Esophagus squamous epithelium (tissue), 5 donors: Measurements from ENCODE around the gene HMCN1. TPM values are rescaled to one million over a fixed set of nuclear protein-coding genes. Genes with fewer than 3 reads are reported as not detected.
A peak's percentile ranks its signal among the peaks of the same experiment; 100 is the strongest.

Experiments used
- DNase-seq: peaks from one replicate; lab custom pipeline; 2025; lab: John Stamatoyannopoulos, UW
- H3K27ac ChIP-seq, 4 donors: fragments of 200-600 bp; sonication (generic); one replicate each; pipeline ENCODE4 v1.5.1; 2016 to 2019; ENCODE audit warnings: mild to moderate bottlenecking in 1 of 4
- H3K27me3 ChIP-seq, 4 donors: fragments of 200-600 bp; sonication (generic); 1 replicate in 3 of 4; 2 replicates in 1 of 4; pipeline versions ENCODE4 v1.5.1 to v1.6.0; 2017 to 2021; ENCODE audit warnings: antibody characterized with exemption in 1 of 4
- H3K36me3 ChIP-seq, 3 donors: fragments of 200-600 bp; sonication (generic); one replicate each; pipeline ENCODE4 v1.5.1; 2016 to 2019
- H3K4me1 ChIP-seq, 3 donors: fragments of 200-600 bp; sonication (generic); one replicate each; pipeline ENCODE4 v1.5.1; 2017 to 2019
- H3K4me3 ChIP-seq, 4 donors: fragments of 200-600 bp; sonication (generic); 1 replicate in 3 of 4; 2 replicates in 1 of 4; pipeline ENCODE4 v1.5.1; 2016 to 2019; ENCODE audit warnings: mild to moderate bottlenecking in 2 of 4, moderate library complexity in 1 of 4
- H3K9me3 ChIP-seq, 3 donors: fragments of 200-600 bp; sonication (generic); one replicate each; pipeline ENCODE4 v1.5.1; 2016 to 2019
- POLR2A ChIP-seq, 4 donors: fragments of 450-650 bp; IDR thresholded peaks; one replicate each; pipeline ENCODE4 v1.6.1; 2017; ENCODE audit warnings: antibody characterized with exemption in 4 of 4, mild to moderate bottlenecking in 4 of 4, moderate library complexity in 3 of 4
- WGBS, 2 donors: methylation state at CpG; one replicate each; pipeline ENCODE4 v1.1.5; 2018; 5-methylcytosine and 5-hydroxymethylcytosine counted together
- intact Hi-C: fragments of 100-400 bp; cut with DNase I; formaldehyde crosslinking; loops from one replicate; pipeline ENCODE4 v1.15.0; 2022
- total RNA-seq, 4 donors: library from RNA; depleted of rRNA; stranded (reverse); fragments of >200 nt; gene quantifications; one replicate each; pipeline ENCODE4 v1.1.0, GENCODE V29; 2016
- TF ChIP-seq, protein P1 (sequence below), 6 experiments: fragments of 450-650 bp in 4 of 6; fragments of 200-600 bp in 2 of 6; sonication (generic) in 2 of 6; IDR thresholded peaks; one replicate each; pipeline ENCODE4 v1.5.1; 2016 to 2019; ENCODE audit warnings: antibody characterized with exemption in 6 of 6, mild to moderate bottlenecking in 4 of 6, moderate library complexity in 4 of 6
- donor health status: DM: yes; HTN: yes; CAD: no.

The HMCN1 gene
- total RNA-seq, 4 donors from 2014 or later, result 0.49 to 6.7 (median 3.3) TPM

GRCh38 chr1:185969524-185969991 is 235.4 kb downstream of the HMCN1 start:
- Histone ChIP-seq H3K4me3 (no peak overlapping the region), H3K4me1 (peaks cover 0 to 7% (median 0%) of the 10 kb centered on the region in 3 donors), H3K36me3 (no peaks in the 10 kb centered on the region), H3K9me3 (no peaks in the 10 kb centered on the region), H3K27ac (peak overlapping the region in 3 of 4 donors; percentile 15 to 27 (median 17)), H3K27me3 (no peaks in the 10 kb centered on the region)
- DNase-seq, result no peak
- TF ChIP-seq, protein P1, sequence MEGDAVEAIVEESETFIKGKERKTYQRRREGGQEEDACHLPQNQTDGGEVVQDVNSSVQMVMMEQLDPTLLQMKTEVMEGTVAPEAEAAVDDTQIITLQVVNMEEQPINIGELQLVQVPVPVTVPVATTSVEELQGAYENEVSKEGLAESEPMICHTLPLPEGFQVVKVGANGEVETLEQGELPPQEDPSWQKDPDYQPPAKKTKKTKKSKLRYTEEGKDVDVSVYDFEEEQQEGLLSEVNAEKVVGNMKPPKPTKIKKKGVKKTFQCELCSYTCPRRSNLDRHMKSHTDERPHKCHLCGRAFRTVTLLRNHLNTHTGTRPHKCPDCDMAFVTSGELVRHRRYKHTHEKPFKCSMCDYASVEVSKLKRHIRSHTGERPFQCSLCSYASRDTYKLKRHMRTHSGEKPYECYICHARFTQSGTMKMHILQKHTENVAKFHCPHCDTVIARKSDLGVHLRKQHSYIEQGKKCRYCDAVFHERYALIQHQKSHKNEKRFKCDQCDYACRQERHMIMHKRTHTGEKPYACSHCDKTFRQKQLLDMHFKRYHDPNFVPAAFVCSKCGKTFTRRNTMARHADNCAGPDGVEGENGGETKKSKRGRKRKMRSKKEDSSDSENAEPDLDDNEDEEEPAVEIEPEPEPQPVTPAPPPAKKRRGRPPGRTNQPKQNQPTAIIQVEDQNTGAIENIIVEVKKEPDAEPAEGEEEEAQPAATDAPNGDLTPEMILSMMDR (IDR thresholded peaks at IDR 0.05), result no peak
- TF ChIP-seq POLR2A (IDR thresholded peaks at IDR 0.05), result no peak
- intact Hi-C loops, result no loop called here

GRCh38 chr1:185971688-185972087 is 237.5 kb downstream of the HMCN1 start:
- no peak overlapping the region for H3K27ac ChIP-seq
- H3K4me1 ChIP-seq, result peaks cover 0 to 7% (median 0%) of the 10 kb centered on the region in 3 donors
- H3K4me3 ChIP-seq, result no peak overlapping the region
- no peak for DNase-seq
- no peaks in the 10 kb centered on the region for H3K36me3 ChIP-seq
- 29 to 36% methylated on average over 1 of the region's 1 CpG for WGBS, 2 donors
- no peaks in the 10 kb centered on the region for H3K9me3 ChIP-seq
- intact Hi-C loops, result no loop called here
- TF ChIP-seq POLR2A (IDR thresholded peaks at IDR 0.05), result no peak
- TF ChIP-seq, protein P1 (IDR thresholded peaks at IDR 0.05), result no peak
- no peaks in the 10 kb centered on the region for H3K27me3 ChIP-seq

- Histone ChIP-seq H3K4me3 (no peak overlapping the region), H3K27ac (no peak overlapping the region), H3K4me1 (peaks cover 0 to 7% (median 0%) of the 10 kb centered on the region in 3 donors), H3K27me3 (no peaks in the 10 kb centered on the region), H3K9me3 (no peaks in the 10 kb centered on the region), H3K36me3 (no peaks in the 10 kb centered on the region)
- WGBS, 2 donors, result 82 to 88% methylated on average over 3 of the region's 3 CpGs
- intact Hi-C loops, result no loop called here
- TF ChIP-seq, protein P1 (IDR thresholded peaks at IDR 0.05), result no peak
- TF ChIP-seq POLR2A (IDR thresholded peaks at IDR 0.05), result no peak
- DNase-seq, result no peak
Measured at GRCh38 chr1:185972096-185972850, 238.1 kb downstream of the HMCN1 start.

- H3K4me1 ChIP-seq, result peaks cover 0 to 7% (median 0%) of the 10 kb centered on the region in 3 donors
- no peak for DNase-seq
- TF ChIP-seq, protein P1 (IDR thresholded peaks at IDR 0.05), result no peak
- TF ChIP-seq POLR2A (IDR thresholded peaks at IDR 0.05), result no peak
- no peaks in the 10 kb centered on the region for H3K9me3 ChIP-seq
- H3K27ac ChIP-seq, result no peak overlapping the region
- no peaks in the 10 kb centered on the region for H3K27me3 ChIP-seq
- no peak overlapping the region for H3K4me3 ChIP-seq
- H3K36me3 ChIP-seq, result no peaks in the 10 kb centered on the region
- intact Hi-C loops, result no loop called here
- WGBS, 2 donors, result 64 to 79% methylated on average over 1 of the region's 1 CpG
Measured at GRCh38 chr1:185973645-185974044, 239.5 kb downstream of the HMCN1 start.

DNA sequence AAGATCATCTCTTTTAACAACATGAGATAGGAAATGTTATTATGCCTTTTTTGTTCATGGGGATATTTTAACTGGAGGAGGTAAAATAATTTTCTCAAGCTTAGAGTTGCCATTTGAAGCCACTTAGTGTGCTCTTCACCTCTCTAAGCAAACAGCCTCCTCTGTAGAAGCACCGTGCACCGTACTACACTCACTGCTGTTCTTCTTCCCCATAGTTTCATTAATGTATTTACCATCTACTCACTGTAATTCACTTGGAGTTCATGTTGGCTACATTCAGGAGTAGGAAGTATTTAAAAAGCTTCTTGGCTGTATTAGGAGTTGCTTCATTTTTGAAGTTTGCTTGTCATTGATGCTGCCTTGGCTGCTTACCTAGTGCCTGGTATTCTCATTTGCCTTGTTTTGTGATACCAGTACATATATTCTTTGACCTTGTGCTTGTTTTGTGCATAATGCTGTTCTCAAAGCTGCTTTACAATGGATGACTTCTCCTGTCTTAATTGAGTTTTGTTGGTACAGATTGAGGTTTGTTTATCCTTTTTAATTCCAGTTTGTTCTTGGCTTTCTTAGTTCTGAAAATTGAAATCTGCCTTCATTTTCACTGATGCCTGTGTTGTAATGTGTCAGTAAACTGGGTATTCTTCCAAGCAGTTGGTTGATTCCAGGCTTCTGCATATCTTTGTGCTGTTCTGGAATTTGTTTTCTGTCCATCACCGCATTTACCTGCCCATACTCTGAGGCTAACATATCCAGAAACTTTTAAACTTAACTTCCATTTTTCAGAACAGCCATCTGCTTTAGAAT is 240.4 kb downstream of the HMCN1 start:
- no peak for DNase-seq
- Histone ChIP-seq H3K27ac (peak overlapping the region in 1 of 4 donors; percentile 13), H3K4me3 (no peak overlapping the region), H3K9me3 (no peaks in the 10 kb centered on the region), H3K27me3 (no peaks in the 10 kb centered on the region), H3K36me3 (no peaks in the 10 kb centered on the region), H3K4me1 (peaks cover 0 to 7% (median 0%) of the 10 kb centered on the region in 3 donors)
- 80 to 94% methylated on average over 3 of the region's 3 CpGs for WGBS, 2 donors
- intact Hi-C loops, result no loop called here
- no peak for TF ChIP-seq POLR2A (IDR thresholded peaks at IDR 0.05)
- TF ChIP-seq, protein P1 (IDR thresholded peaks at IDR 0.05), result no peak
